NCI-H2227 treated with DMSO at 0.1 percent for 48 hours (cell line): ENCODE measurements around the gene PIGM.

Source experiments
- DNase-seq: peaks from one replicate; lab custom pipeline; 2025; lab: John Stamatoyannopoulos, UW

The PIGM gene

GRCh38 chr1:160022330-160023310, 9.2 kb downstream of the PIGM start:
- DNase-seq = peak; percentile 78

- DNase-seq = no peak
Measured at GRCh38 chr1:160021376-160022074, 10.3 kb downstream of the PIGM start.

GRCh38 chr1:160020196-160020595, 11.6 kb downstream of the PIGM start:
- DNase-seq = no peak

GRCh38 chr1:160018900-160019299, 12.9 kb downstream of the PIGM start:
- DNase-seq = no peak

- DNase-seq = no peak
Measured at GRCh38 chr1:160018347-160018746, 13.4 kb downstream of the PIGM start.

DNA sequence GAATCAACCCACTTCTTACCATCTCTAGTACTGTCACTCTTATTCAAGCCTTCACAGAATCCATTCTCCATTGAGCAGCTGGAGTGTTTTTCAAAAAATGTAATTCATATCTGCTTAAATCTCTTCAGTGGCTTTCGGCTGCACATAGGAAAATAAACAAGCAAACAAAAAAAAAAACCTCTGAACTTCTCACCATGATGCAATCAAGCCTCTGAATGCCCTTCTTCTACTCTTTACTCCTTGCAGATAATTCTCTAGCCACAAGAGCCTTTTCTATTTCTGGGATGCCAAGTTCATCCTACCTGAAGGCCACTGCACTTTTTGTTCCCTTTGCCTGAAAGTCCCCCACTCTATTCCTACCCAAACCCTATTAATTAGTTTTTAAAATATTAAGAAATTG, 14.2 kb downstream of the PIGM start:
- DNase-seq = no peak

GRCh38 chr1:160011781-160012180, 20.0 kb downstream of the PIGM start:
- DNase-seq = no peak

DNA sequence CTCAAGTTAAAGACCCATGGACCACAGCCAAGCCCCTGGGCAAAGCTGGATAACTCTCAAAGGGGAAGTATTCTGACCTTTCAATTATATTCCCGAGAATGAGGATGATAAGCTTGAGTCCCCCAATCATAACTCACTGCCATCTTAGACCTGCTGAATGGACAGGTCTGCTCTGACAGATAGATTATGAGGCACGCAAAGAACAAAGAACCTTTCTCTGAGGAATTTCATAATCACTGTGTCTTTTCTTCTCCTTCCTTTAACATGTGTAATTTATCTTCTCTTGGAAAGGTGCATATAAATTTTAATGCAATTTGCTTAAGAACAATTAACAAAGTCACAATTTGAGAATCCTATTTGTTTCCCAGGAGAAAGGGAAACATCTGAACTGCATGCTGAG, 22.0 kb downstream of the PIGM start:
- DNase-seq = no peak

DNA sequence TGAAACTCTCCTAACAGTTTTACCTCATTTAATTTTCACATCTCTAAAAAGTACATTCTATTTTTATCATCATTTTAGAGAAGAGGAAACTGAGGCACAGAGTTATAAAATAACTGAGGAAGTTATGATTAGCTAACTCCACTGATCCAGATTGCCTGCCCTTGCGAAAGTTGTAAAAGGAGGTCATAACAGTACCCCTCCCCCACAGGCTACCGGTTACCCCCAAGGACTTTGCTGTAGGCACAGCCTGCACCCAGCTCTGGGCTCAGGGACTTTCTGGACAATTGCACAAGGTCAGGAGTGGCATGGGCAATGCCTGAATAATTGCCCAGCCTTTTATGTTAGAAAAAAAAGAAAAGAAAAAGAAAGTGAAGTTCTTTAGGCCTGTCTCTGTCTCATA, 22.7 kb downstream of the PIGM start:
- DNase-seq = no peak

DNA sequence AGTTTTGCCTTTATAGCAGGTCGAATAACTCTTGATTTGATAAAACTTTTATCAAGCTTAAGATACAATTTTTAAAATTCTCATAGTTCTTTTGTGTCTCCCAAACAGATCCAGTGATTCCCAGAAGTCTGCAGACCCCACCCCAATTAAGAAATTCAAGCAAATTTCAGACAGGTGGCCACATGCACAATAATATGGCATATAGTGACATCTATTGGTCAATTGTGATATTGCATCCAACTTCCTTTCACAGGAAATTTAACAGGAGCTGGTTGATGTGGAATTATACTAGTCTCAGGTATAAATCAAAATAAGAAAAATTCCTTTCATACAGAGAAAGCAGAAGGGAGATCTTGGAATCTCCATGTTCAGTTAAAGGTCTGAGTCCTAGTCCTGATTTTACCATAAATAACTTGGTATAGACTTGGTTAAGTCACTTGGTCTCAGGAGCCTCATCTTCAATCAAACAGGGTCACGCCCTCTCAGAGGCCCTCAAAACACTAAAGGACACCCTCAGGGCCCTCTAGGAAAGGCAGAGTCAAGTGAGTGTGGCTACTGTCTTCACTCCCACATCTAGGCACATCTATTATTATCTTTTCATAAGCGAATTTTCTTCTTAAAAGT, 24.1 kb downstream of the PIGM start:
- DNase-seq = peak; percentile 19

GRCh38 chr1:160006312-160006940, 25.4 kb downstream of the PIGM start:
- peak; percentile 38 for DNase-seq

DNA sequence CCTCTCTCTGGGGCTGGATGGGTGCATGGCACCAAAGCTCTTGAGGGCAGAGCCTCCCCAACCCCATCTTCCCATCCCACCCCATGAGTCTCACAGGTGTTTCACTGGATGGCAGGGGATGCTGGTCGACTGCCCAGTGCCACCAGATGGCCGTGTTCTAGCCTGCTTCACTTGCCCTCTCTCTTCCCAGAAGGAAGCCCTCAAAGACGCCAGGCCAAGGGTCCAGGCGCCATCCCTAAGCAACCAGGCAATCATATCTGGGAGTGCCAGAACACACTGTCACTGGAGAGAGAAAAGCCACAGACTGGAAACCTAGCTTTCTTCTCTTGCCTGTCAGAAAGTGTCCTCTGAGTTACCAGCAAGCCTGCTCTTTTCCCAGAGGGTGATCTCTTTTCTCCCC, 26.7 kb downstream of the PIGM start:
- DNase-seq = no peak

DNA sequence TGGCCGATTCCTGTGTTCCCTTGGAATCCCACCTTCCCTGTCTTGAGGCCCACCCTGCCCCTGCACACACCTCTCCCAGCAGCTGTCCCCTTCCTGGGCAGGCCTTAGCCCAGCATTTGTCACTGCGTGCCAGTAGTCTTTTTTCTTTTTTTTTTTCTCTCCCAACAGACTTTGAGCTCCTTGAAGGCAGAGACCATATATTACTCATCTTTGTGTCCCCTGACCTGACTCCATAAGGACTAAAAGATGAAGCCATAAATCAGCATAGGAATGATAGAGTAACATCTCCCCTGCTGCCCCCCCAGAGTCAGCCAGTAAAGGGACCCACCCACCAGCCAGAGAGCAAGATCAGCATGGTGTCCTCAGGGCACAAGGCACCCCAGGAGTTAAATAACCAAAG, 27.4 kb downstream of the PIGM start:
- DNase-seq = no peak

- DNase-seq = no peak
Measured at GRCh38 chr1:160004001-160004400, 27.8 kb downstream of the PIGM start.

- no peak for DNase-seq
Measured at GRCh38 chr1:160001440-160001839, 30.4 kb downstream of the PIGM start.

DNA sequence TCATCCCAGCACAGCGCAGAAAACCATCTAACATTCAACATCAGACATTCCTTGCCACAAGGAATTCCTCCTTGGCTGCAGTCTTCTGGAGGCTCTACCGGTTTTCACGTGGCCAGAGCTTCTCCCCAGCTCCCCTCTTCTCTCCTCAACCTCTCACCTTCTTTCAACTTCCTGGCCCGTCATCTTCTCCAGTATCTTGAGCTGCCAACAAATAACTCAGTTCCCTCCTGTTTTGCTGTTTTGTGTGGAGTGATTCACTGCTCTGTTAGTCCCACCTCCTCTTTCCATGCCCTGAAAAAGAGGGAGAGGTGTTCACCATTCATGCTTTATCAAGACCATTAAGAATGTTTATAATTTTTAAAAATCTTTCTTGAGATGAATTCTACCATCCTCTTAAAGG, 32.6 kb downstream of the PIGM start:
- DNase-seq = no peak

DNA sequence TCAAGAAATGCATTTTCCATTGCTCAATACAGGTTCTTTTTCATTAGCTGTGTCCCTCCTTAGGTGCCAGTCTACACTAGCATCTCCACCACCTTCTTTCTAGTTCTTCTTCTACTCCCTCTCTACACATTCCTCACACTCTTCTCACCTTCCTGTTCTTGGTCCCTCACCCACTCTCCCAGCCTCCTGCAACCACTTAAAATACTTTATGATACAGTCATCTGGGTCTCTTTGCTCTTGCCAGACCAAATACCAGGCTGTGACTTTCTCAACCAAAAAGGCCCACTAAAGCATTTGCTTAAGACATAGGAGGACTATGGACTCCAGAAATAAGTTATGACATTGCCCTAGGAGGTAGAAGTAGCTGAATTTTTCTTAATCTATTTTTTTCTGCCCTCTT, 35.1 kb downstream of the PIGM start:
- no peak for DNase-seq

DNA sequence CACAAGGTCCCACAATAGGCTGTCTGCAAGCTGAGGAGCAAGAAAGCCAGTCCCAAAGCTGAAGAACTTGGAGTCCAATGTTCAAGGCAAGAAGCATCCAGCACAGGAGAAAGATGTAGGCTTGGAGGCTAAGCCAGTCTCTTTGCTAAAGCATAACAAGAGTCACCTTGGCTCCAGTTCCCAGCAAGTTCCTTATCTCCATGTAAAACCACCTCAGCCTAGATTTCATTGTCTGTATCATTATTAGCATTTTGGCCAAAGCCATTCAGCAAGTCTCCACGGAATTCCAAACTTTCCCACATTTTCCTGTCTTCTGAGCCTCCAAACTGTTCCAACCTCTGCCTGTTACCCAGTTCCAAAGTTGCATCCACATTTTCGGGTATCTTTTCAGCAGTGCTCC, 36.9 kb downstream of the PIGM start:
- DNase-seq = no peak

GRCh38 chr1:159993911-159994310, 37.9 kb downstream of the PIGM start:
- DNase-seq = no peak

GRCh38 chr1:159992161-159992560, 39.6 kb downstream of the PIGM start:
- no peak for DNase-seq

DNA sequence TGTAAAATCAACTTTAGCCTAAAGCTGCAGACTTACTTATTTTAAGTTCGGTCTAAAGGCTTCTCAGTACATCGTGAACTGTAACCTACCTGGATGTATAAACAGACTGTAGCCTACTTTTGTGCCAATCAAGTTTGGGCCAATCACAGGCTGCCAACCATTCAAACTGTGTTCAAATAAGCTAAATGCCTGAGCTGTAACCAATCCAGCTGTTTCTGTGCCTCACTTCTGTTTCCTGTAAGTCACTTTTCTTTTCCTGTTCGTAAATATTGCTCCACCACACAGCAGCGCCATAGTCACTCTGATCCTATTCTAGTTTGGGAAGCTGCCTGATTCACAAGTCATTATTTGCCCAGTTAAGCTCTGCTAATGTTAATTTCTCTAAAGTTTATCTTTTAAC, 40.3 kb downstream of the PIGM start:
- no peak for DNase-seq

DNA sequence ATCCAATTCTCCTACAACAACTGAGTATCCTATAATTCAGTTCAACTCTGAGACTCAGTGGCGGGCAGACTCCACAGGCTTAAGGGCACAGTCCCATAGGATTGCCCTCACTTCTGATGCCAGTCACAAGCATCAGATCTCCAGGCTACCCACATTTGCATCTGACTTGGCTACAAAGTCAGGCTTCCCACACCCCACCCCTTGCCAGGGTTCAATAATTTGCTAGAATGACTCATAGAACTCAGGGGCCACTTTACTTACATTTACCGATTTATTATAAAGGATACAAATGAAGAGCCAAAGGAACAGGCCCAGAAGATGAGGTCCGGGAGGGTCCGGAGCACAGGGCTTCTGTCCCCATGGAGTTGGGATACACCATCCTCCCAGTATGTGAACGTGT, 41.8 kb downstream of the PIGM start:
- no peak for DNase-seq
